ENCODE measurements around the gene CWC25.

DNA sequence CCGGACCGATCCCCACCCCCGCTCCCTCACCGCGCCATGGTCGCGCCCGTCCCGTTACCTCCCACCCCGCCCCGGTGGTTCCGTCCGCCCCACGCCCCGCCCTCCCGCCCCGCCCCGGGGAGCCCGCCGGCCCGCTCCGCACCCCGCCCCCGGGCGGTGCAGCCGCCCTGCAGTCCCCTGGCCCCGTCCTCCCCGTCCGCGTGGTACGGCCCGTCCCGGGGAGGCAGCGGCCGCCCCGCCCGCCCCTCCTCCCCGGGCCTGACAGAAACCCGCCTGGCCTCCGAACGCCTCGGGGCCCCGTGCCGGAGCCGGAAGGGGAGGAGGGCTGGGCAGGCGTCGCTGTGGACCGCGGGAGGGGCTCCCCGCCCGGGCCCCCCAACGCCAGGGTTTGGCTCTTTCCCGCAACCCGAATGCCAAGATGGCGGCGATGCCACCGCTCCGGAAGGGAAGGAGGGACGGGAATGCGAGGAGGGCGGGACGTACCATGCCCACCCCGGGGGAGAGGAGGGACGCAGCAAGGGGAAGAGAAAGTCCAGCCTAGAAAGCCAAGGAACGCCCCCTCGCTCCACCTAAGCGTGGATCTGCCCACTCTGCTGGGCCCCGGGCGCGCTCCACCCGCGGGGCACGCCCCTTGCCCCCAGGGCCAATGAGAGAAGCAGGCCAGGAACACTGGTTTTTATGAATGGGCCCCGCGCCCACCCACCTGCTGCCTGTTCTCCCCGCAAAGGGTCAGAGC, 25.5 kb downstream of the CWC25 start, which contains the start of gene PIP4K2B:
- TF ChIP-seq, protein P1, sequence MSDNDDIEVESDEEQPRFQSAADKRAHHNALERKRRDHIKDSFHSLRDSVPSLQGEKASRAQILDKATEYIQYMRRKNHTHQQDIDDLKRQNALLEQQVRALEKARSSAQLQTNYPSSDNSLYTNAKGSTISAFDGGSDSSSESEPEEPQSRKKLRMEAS (CRISPR knock-in tag; IDR thresholded peaks at IDR 0.05): peak; percentile 75
- TF ChIP-seq, protein P2, sequence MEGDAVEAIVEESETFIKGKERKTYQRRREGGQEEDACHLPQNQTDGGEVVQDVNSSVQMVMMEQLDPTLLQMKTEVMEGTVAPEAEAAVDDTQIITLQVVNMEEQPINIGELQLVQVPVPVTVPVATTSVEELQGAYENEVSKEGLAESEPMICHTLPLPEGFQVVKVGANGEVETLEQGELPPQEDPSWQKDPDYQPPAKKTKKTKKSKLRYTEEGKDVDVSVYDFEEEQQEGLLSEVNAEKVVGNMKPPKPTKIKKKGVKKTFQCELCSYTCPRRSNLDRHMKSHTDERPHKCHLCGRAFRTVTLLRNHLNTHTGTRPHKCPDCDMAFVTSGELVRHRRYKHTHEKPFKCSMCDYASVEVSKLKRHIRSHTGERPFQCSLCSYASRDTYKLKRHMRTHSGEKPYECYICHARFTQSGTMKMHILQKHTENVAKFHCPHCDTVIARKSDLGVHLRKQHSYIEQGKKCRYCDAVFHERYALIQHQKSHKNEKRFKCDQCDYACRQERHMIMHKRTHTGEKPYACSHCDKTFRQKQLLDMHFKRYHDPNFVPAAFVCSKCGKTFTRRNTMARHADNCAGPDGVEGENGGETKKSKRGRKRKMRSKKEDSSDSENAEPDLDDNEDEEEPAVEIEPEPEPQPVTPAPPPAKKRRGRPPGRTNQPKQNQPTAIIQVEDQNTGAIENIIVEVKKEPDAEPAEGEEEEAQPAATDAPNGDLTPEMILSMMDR (IDR thresholded peaks at IDR 0.05): no peak
- TF ChIP-seq GRHL2 (CRISPR knock-in tag; IDR thresholded peaks at IDR 0.05; ENCODE audit: insufficient replicate concordance, severe bottlenecking) (no peak), SP1 (CRISPR knock-in tag; conservative IDR thresholded peaks at IDR 0.05) (peak; percentile 92), NFYB (CRISPR knock-in tag; conservative IDR thresholded peaks at IDR 0.05; ENCODE audit: low read depth) (peak; percentile 41; the same call in 1 of the 2 replicates), JUN (CRISPR knock-in tag; IDR thresholded peaks at IDR 0.05) (no peak), CREB1 (CRISPR knock-in tag; IDR thresholded peaks at IDR 0.05) (no peak), ZNF232 (CRISPR knock-in tag; IDR thresholded peaks at IDR 0.05) (no peak), ELF4 (CRISPR knock-in tag; IDR thresholded peaks at IDR 0.05; ENCODE audit: low read depth) (no peak), ATF1 (CRISPR knock-in tag; IDR thresholded peaks at IDR 0.05) (no peak), ZBTB21 (CRISPR knock-in tag; IDR thresholded peaks at IDR 0.05; ENCODE audit: borderline replicate concordance) (no peak), ESRRA (CRISPR knock-in tag; IDR thresholded peaks at IDR 0.05; ENCODE audit: borderline replicate concordance) (peak; percentile 25; the same call in 1 of the 2 replicates)
- TF ChIP-seq, protein P3, sequence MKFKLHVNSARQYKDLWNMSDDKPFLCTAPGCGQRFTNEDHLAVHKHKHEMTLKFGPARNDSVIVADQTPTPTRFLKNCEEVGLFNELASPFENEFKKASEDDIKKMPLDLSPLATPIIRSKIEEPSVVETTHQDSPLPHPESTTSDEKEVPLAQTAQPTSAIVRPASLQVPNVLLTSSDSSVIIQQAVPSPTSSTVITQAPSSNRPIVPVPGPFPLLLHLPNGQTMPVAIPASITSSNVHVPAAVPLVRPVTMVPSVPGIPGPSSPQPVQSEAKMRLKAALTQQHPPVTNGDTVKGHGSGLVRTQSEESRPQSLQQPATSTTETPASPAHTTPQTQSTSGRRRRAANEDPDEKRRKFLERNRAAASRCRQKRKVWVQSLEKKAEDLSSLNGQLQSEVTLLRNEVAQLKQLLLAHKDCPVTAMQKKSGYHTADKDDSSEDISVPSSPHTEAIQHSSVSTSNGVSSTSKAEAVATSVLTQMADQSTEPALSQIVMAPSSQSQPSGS (CRISPR knock-in tag; IDR thresholded peaks at IDR 0.05; ENCODE audit: borderline replicate concordance, low read depth): no peak
- TF ChIP-seq, protein P4, sequence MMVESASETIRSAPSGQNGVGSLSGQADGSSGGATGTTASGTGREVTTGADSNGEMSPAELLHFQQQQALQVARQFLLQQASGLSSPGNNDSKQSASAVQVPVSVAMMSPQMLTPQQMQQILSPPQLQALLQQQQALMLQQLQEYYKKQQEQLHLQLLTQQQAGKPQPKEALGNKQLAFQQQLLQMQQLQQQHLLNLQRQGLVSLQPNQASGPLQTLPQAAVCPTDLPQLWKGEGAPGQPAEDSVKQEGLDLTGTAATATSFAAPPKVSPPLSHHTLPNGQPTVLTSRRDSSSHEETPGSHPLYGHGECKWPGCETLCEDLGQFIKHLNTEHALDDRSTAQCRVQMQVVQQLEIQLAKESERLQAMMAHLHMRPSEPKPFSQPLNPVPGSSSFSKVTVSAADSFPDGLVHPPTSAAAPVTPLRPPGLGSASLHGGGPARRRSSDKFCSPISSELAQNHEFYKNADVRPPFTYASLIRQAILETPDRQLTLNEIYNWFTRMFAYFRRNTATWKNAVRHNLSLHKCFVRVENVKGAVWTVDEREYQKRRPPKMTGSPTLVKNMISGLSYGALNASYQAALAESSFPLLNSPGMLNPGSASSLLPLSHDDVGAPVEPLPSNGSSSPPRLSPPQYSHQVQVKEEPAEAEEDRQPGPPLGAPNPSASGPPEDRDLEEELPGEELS (CRISPR knock-in tag; IDR thresholded peaks at IDR 0.05): no peak

All from WTC11 (cell line).